Stimulated activated CD8-positive, alpha-beta memory T cell treated with anti-CD3 and anti-CD28 coated beads, Interleukin-7, amount 100 ng/mL, for 1 hour (primary cell): ENCODE data around the gene TIGD1.

Source experiments
- DNase-seq, 2 donors: peaks; one replicate each; pipeline ENCODE4 v3.0.0-alpha.2; 2020; ENCODE audit warnings: low read depth in 2 of 2

TIGD1 gene

DNA sequence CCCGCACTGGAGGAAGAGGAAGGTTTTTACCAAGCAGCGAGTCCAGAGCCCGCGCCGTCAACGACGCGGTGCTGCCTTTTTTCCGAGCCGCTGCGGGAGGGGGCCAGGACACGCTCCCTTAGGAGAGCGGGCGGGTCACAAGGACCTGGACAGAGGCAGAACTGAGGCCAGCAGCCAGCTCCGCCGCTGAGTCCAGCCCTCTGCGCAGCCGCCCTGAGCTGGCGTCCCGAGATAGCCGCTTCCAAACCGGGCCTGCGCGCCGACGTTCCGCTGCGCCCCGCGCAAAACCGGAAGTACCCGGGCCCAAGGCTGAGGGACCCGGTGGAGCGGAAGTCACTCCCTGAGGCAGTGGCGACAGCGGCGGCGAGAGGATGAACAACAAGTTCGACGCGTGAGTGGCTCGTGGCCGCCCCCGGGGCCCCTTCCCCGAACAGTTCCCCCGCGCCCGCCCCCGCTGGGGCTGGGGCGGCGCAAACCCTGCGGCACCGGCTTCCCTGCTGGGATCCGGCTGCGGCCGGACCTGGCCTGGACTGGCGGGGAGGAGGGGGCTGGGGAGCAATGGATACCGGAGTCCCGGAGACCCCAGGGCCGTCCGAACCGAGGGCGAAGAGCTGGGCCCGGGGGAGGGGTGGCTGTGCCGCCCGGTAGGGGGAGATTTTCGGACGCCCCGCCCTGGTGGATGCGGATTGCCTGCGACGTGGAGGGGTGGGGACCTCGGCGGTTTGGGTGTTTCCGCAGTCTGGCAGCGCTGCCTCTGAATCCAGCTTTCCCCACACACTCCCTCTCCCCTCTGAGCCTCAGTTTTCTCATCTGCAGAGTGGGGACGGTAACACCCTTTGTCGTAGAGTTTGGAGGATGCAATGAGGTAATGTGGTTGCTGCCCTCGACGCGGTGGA lies at the start of gene TIGD1, which contains the start of gene EIF4E2:
TIGD1 (minus strand) TSS at position 204 of the 896 bp plus-strand sequence. CDS start 675 bp downstream, outside the sequence.
EIF4E2 (plus strand) TSS at position 336 of the 896 bp plus-strand sequence; CDS start at position 372, 36 bp downstream.
- DNase-seq, result peak; percentile 81 to 84

DNA sequence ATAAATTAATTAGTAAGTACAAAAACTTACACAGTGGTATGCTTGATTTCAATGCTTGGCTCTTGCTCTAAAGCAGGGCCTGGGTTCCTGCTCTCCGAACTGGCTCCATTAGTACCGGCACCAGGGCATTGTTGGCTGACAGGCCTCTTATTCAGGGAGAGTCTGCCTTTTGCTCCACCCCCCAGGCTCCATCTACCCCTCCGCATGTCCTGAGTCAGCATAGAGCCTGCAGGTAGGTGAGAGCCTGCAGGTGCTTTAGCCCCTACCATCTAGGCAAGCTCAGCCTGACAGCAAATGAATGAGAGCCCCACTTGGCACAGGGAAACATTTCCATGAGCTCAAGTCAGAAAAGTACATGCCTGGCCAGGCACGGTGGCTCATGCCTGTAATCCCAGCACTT lies 47.9 kb upstream of the TIGD1 start:
- no peak for DNase-seq

DNA sequence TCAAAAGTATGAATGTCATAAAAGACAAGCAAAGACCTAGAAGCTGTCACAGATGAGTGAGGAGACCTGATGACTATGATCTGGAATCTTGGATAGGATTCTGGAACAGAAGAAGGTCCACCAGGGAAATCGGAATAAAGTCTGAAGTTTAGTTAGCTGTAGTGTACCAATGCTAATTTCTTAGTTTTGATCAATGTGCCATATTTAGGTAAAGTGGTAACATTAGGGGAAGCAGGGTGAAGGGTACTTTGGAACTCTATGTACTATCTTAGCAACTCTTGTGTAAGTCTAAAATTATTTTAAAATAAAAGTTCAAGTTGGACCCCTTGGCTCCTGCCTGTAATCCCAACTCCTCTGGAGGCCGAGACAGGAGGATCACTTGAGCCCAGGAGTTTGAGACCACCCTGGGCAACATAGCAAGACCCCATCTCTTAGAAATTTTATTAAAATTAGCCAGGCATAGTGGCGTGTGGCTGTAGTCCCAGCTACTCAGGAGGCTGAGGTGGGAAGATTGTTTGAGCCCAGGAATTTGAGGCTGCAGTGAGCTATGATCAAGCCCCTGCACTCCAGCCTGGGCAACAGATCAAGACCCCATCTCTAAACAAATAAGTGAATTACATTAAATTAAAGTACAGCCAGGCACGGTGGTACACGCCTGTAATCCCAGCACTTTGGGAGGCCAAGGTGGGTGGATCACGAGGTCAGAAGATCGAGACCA lies 47.2 kb upstream of the TIGD1 start:
- no peak for DNase-seq

DNA sequence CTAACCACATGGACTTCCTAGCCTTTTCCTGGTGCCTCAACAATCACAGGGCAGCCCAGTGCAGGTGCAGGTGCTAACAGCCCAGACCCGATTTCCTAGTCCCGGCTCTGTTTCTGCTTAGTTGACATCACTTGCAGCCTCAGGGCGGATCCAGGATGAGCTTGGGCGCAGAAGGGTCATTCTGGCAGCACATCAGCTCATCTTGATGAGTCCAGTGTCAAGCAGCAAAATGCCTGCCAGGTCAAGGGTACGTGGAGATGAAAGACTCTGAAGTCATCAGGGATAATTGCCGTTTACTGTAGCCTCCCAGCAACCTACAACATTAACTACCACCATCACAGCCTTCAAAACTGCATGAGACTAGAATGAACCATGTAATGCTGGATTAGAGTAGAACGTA lies 43.6 kb upstream of the TIGD1 start:
- DNase-seq, result no peak

DNA sequence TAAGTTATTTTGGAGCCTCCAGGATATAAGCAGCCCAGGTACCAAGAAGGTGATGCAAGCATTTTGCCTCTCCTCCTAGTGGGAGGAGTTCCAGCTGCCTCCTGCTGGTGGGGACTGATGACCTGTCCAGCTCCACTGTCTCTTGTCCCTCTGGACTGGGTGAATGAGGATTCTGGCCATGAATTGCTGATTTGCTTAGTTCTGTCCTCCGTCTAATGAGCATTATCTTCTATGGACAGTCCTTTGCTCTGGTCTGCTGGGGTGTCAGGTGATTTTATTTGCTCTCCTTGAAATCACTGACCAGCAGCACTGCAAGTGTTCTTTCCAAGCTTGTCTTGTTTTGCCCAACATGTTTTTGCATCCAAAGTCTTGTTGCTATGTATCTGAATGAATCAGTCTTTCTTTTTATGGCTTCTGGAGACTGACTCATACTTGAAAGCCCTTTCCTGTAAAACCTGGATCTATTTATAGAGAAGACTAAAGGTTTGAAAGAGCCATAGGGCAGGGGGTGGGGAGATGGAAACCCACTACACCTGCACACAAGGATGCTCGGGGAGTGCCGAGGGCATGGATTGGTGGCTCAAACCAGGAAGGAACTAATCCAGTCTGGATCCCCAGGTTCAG lies 42.5 kb upstream of the TIGD1 start:
- DNase-seq, result no peak

DNA sequence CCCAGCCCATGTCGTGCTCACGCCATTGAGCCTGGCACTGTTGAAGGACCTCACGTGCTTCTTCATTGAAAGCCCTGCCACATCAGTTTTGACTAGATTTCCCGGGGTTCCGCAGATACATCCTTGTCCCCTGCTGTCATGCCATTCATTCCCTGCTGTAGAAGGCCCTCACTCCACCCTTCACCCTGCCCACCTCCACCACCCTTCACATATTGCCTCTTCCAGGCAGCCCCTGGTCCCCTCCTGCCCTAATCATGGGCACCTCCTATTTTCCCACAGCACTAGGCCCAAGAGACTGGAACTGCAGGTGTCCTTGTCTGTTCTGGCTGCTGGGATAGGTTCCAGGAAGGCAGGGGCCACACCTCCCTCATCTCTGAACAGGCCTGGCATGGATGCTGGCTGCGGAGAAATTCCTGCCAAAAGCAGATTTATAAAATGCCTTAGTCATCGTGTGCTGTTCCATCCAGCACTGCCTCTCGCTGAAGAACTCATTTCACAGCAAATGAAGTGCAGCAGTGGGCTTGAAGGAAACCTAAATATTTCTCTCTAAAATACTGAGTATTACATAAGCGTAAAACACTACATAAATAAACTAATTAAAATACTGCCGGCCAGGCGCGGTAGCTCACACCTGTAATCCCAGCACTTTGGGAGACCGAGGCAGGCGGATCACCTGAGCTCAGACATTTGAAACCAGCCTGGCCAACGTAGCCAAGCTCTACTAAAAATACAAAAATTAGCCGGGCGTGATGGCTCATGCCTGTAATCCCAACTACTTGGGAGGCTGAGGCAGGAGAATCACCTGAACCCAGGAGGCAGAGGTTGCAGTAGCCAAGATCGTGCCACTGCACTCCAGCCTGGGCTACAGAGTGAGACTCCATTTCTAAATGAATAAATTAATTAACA lies 38.6 kb upstream of the TIGD1 start:
- no peak for DNase-seq

DNA sequence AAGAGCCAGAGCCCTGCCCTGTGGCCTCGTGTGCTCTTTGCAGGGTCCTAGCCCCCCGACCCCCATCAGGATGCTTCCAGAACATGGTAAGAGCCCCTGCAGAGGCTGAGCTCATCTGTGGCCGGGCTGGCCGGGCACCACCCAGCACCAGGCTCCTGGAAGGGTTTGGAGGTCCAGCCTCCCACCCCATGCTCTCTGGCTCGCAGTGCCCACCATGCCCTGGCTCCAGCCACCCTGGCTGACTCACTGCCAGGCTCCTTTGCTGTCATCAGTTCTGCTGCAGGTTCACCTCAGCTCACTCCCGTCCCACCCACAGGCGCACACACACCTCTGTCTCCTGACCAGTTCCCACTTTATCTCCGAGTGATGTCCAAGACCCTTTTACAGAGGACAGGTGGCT lies 37.7 kb upstream of the TIGD1 start:
- no peak for DNase-seq

DNA sequence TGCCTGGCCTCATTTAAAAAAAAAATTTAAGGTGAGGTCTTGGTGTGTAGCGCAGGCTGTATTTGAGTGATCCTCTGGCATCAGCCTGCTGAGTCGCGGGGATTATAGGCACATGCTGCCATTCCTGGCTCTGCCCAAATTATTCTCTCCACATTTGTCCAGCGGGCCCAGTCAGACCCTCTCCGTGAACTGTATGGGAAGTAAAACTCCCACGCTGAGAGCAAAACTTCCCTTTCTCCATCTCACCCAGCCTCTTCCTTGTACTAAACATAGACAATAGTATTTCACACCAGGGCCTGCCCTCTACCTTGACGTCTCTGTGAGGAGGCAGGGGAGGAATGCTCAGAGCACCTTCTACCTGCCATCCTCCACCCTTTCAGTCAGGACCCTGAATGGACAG lies 37.2 kb upstream of the TIGD1 start:
- DNase-seq, result no peak

DNA sequence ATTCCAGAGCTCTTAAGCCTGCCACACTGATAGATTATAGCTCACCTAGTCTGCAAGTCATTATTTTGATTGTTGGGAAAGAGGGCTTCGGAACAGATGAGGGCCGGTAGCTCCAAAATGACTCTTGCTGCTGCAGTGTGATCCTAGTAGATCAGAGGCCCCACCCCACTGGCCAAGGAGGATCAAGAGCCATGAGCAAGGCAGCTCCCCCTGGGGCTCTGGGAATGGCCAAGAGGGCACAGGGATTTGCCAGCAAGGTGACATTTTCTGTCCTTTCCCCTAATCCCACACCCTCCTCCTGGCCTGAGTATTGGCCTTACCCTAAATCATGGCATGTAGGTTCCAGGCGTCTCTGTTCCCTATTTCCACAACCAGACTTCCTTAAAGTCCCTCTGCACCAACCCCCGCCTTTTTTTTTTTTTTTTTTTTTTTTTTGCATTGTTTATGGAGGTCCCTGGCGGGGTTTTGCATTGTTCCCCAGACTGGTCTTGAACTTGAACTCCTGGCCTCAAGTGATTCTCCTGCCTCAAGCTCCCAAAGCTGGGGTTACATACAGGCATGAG lies 36.7 kb upstream of the TIGD1 start:
- no peak for DNase-seq

DNA sequence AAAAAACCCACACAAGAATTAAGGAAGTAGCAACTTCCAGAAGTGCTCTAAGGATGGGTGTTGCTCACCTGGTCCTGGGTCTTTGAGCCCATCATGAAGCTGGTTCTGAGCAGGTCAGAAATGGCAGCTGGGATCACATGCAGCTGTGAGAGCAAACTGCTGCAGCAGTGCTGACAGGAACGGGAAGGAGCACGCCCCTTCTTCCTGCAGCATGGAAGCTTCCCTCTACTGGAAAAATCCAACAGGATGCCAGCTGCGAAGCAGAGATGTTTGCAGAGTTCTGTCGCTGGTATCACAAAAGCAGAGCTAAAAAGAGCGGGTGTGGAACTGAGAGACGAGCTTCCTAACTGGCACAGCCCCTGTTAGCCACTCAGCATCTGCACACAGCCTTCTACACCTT lies 33.9 kb upstream of the TIGD1 start:
- DNase-seq, result no peak

DNA sequence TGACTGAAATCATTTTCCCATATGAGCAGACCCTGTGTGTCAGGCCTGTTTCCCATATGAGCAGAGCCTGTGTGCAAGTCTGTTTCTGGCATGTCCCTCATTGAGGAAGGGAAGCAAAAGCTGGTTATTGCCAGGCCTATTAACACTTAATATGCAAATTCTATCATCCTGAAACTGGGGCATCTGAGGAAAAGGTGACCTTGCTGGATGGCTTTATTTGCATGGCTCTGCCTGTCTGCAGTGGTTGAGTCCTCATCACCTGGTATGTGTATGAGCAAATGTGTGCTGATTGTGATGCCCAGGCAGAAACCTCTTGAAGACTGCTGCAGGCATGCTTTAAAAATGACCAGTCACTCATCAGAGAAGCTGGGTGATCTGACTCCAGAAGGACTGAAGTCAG lies 31.4 kb upstream of the TIGD1 start:
- DNase-seq, result no peak

DNA sequence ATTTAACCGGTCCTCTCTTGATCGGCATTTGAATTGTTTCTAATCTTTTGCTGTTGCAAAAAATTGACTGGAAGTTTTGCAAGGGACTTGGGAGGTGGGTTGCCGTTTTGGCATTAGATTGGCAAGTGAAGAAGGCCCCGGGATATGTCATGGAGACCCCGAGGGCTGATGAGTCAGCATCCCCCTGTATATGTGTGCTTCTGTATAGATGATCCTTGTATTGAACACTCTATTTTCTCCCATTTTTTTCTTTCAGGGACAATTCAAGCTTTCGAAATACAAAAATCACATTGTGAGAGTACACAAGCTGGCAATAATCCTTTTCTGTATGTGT lies 30.3 kb upstream of the TIGD1 start:
- DNase-seq, result no peak

DNA sequence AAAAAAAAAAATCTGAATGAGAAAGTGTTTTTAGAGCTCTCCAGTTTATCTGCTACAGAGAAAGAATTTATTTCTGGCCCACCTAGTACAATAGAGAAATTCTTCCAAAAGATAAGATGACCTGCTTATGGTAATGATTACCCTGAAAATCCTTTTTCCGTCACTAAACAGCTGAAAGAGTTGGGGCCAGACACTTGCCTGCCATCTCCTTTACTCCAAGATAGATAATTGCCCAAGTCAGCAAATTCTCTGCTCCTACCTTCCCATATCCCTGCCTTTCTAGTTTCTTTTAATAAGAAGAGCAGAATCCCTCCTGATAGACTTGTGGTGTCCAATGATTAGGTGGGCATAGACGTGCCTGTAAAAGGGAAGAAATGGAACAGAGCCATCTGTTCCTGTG lies 28.3 kb upstream of the TIGD1 start:
- DNase-seq, result no peak

DNA sequence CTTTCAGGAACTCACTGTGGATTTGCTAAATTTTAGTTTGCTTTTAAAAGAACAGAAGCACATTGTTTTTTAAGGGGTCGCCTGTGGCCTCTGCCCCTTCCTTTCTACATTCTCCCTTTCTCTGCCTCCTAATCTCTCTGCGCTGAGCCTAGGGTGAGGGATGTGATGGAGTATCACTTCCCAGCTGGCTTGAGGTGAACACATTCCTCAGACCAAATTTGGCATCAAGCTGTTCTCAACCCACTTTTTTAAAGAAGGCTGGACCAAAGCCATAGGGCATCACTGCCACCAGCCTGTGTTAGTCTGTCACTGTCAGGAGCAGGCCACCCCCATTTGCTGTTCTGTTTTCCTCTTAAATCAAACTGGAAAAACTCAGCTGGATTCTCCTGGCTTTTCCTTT lies 27.5 kb upstream of the TIGD1 start:
- DNase-seq, result no peak

DNA sequence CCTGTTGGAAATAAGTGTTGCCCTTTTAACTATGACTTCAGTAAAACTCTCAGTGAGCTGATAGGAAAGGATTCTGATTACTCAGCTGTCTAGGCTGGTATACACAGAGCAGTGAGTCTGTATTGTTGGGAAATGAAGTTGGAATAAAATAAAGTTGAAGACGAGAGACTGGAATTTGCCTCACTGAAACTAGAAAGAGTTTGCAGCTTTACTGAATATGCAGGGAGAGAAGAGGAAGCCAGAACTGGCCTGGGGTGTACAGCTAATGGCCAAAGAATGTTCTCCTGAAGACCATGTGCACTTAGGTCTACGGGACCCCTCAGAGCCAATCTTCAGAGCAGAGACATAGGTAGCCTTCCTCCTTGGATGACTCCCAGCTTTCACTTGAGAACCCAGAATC lies 26.6 kb upstream of the TIGD1 start:
- no peak for DNase-seq

DNA sequence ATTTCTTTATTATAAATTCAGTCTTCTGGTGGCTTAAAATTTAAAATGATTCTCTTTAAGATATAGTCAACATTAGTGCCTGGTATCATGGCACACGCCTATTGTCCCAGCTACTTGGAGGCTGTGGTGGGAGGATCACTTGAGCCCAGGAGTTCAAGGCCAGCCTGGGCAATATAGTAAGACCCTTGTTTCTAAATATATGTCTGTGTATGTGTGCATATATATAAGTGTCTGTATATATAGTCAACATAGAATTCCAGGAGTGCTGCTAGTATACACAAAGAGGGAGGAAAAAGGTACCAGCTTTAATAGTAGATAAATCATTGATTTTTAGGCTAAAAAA lies 25.0 kb upstream of the TIGD1 start:
- no peak for DNase-seq

DNA sequence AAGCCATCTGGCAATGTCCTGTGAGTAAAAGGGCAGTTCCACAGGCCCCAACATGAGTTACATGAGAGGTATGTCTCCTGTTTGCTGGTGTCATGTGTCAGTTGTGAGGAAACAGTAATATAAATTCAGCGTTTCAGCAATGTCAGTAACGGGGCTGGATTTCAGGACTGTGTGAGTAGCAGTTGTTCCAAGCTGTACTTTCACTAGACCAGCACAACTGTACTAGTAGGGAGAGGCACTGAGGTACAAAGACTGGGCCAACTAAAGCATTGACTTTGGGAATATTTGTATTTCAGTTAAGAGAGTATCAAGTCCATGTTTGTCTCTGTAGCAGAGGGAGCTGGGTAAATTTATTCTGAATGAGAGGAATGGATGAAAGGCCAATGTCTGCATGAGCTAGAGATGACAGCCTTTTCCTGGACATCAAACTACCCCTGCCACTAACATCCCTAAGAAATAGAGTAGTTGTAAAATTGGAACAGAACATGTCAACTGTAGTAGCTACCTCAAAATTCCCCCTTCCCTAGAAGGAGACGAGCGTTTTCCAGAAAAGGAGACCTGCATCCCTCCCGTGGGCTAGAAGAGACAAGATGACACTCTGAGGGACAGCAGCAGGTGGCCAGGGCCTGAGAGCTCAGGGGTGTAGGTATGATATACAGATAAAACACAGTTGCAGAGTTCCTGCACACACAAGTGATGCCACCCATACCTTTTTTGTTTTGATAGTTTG lies 24.5 kb upstream of the TIGD1 start:
- no peak for DNase-seq

DNA sequence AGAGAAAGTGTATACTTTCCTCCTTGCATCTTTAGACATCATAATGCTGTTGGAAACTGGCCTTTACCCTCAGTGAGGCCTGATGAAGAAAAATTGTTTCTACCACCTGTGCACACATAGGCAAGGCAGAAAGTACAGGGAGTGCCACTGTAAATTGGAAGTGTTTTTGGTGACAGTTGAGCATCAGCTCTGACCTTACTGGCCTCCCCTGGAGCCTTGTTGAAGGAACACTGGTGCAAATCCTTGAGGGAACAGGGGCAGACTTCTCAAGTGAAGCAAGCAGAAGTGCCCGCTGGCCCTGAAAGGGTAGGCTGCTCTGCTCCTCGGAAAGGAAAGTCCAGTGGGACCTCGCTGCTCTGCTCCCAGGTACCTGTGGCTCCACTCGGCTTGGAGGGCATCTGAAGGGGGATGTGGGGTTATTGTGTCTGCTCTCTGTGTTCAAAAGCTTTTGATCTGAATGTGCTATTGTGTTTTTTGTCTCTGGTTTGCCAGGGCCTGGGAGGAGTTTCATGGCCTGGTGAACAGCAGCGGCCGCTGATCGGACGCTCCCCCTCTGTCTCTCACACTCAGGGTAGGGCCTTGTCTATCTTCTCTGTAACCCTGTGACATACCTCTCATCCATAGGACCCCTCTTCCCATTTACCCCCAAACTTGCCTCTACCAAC lies 23.5 kb upstream of the TIGD1 start:
- no peak for DNase-seq

DNA sequence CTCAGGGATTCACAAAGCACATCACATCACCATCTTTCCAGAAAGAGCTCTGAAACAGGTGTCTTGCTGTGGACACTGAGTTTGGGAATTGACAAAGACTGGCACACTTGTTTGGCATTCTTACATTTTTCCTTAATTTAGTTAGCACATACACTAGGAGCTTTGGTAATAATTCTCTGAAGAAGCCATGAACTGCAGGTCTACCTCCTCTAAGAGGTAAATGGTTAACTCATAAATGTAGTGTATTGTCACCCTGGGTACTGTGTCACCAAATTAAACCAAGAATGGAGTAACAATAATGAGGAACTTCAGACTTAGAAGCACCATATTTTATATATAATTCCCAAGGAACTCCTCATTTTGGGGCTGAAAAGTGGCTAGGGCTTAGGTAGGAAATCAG lies 22.7 kb upstream of the TIGD1 start:
- DNase-seq, result no peak

DNA sequence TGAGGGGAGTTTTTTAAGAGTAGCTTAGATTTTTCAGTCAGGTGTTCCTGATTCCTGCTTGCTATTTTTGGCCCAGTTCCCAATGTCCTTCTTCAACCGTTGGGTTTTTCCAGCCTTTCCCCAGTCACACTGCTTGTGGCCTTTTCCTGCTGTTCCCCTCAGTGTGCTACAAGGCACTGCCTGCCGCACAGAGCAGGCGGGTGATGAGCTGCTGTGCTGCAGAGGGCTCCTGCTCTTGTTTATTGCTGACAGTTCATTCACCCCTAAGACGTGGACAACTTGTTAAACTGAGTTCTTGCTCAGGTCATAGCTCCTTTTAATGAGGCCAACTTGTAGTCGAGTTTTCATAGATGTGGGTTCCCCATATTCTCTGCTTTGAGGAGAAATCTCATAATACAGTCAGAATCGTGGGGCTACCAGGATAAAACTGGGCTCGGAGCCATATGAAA lies 20.7 kb upstream of the TIGD1 start:
- DNase-seq, result no peak
